Esophagus muscularis mucosa (tissue), 3 donors: ENCODE measurements around the gene PRKCB.

Experiments
- POLR2A ChIP-seq: fragments of 450-650 bp; IDR thresholded peaks from one replicate; pipeline ENCODE4 v1.6.1; 2017; ENCODE audit warnings: antibody characterized with exemption, moderate library complexity, mild to moderate bottlenecking, low read depth
- TF ChIP-seq, protein P1 (sequence below), 3 experiments: fragments of 200-600 bp in 2 of 3; fragments of 450-650 bp in 1 of 3; sonication (generic) in 2 of 3; IDR thresholded peaks; one replicate each; pipeline ENCODE4 v1.5.1; 2017 to 2019; ENCODE audit warnings: antibody characterized with exemption in 3 of 3, mild to moderate bottlenecking in 2 of 3, moderate library complexity in 1 of 3

DNA sequence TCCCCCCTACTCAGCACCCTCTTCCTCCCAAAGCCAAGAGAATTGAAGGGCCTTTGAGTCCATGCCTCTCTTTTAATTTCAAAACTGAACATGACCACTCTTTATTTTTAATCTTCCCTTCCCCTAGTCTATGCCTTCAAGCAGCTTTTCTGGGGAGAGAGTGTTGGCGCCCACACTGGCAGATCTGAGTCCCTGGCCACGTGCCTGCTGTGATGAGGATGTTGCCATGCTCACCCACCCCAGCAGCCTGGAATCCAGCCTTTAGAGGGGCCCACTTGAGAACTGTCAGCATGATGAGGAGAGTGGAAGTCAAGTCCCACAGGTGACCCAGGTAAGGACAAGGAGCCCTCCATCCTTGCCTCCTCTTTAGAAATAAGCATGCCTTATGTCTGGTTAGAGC lies 400.0 kb downstream of the PRKCB start:
- TF ChIP-seq, protein P1, sequence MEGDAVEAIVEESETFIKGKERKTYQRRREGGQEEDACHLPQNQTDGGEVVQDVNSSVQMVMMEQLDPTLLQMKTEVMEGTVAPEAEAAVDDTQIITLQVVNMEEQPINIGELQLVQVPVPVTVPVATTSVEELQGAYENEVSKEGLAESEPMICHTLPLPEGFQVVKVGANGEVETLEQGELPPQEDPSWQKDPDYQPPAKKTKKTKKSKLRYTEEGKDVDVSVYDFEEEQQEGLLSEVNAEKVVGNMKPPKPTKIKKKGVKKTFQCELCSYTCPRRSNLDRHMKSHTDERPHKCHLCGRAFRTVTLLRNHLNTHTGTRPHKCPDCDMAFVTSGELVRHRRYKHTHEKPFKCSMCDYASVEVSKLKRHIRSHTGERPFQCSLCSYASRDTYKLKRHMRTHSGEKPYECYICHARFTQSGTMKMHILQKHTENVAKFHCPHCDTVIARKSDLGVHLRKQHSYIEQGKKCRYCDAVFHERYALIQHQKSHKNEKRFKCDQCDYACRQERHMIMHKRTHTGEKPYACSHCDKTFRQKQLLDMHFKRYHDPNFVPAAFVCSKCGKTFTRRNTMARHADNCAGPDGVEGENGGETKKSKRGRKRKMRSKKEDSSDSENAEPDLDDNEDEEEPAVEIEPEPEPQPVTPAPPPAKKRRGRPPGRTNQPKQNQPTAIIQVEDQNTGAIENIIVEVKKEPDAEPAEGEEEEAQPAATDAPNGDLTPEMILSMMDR (IDR thresholded peaks at IDR 0.05) = no peak
- TF ChIP-seq POLR2A = no peak
